Mesendoderm (in vitro differentiated cells): ENCODE measurements around the gene IRF2.

ENCODE experiments used
- DNase-seq: peaks from one replicate; pipeline ENCODE4 v3.0.0; 2013
- H2AK5ac ChIP-seq: 2 replicates; pipeline ENCODE4 v1.6.1; 2013; ENCODE audit warnings: low read length, inconsistent platforms
- H2BK120ac ChIP-seq: 2 replicates; pipeline ENCODE4 v1.6.1; 2013; ENCODE audit warnings: low read depth, mild to moderate bottlenecking, low read length, moderate library complexity, mixed read lengths
- H2BK15ac ChIP-seq: replicated peaks from 2 replicates; pipeline ENCODE4 v1.6.1; 2013; ENCODE audit warnings: low read depth, mild to moderate bottlenecking, moderate library complexity
- H2BK5ac ChIP-seq: 2 replicates; pipeline ENCODE4 v1.6.1; 2013; ENCODE audit warnings: low read length, inconsistent platforms
- H3K18ac ChIP-seq: 2 replicates; pipeline ENCODE4 v1.6.1; 2013; ENCODE audit warnings: mild to moderate bottlenecking, low read length, mixed read lengths
- H3K23ac ChIP-seq: one replicate; pipeline ENCODE4 v1.6.1; 2013; ENCODE audit warnings: low read length
- H3K27ac ChIP-seq: 2 replicates; pipeline ENCODE4 v1.5.1; 2013; ENCODE audit warnings: low read depth, mild to moderate bottlenecking, inconsistent platforms, low read length, moderate library complexity
- H3K27me3 ChIP-seq: 2 replicates; pipeline ENCODE4 v1.6.1; 2013; ENCODE audit warnings: low read length, control low read depth, mild to moderate bottlenecking, inconsistent platforms; ENCODE audit not compliant: insufficient read depth, poor library complexity
- H3K36me3 ChIP-seq: 2 replicates; pipeline ENCODE4 v1.6.1; 2013; ENCODE audit warnings: low read length, inconsistent platforms; ENCODE audit not compliant: control insufficient read depth, insufficient read depth
- H3K4ac ChIP-seq: one replicate; pipeline ENCODE4 v1.6.1; 2013; ENCODE audit warnings: low read depth, mild to moderate bottlenecking, low read length, moderate library complexity
- H3K4me1 ChIP-seq: 2 replicates; pipeline ENCODE4 v1.6.1; 2013; ENCODE audit warnings: low read depth, low read length, inconsistent platforms; ENCODE audit not compliant: control insufficient read depth
- H3K4me2 ChIP-seq: 2 replicates; pipeline ENCODE4 v1.6.1; 2013; ENCODE audit warnings: low read length
- H3K4me3 ChIP-seq: 2 replicates; pipeline ENCODE4 v1.5.1; 2013; ENCODE audit warnings: mild to moderate bottlenecking, low read length
- H3K56ac ChIP-seq: one replicate; pipeline ENCODE4 v1.6.1; 2013; ENCODE audit warnings: low read length
- H3K79me1 ChIP-seq: 2 replicates; pipeline ENCODE4 v1.6.1; 2013; ENCODE audit warnings: low read length, inconsistent platforms
- H3K79me2 ChIP-seq: 2 replicates; pipeline ENCODE4 v1.6.1; 2013; ENCODE audit warnings: mild to moderate bottlenecking, low read length; ENCODE audit not compliant: control insufficient read depth, insufficient read depth
- H3K9ac ChIP-seq: 2 replicates; pipeline ENCODE4 v1.6.1; 2013; ENCODE audit warnings: low read length, inconsistent platforms
- H4K5ac ChIP-seq: one replicate; pipeline ENCODE4 v1.6.1; 2013; ENCODE audit warnings: low read length
- H4K8ac ChIP-seq: one replicate; pipeline ENCODE4 v1.6.1; 2013; ENCODE audit warnings: low read depth, mild to moderate bottlenecking, control low read depth, low read length, moderate library complexity
- WGBS: extraction: QIAGEN DNeasy Blood & Tissue Kit; methylation state at CpG from one replicate; pipeline ENCODE4 v1.1.7; 2013; ENCODE audit warnings: low lambda C conversion rate, missing lambda C conversion rate; ENCODE audit not compliant: insufficient coverage; ENCODE audit errors: extremely low coverage; 5-methylcytosine and 5-hydroxymethylcytosine counted together

The IRF2 gene

DNA sequence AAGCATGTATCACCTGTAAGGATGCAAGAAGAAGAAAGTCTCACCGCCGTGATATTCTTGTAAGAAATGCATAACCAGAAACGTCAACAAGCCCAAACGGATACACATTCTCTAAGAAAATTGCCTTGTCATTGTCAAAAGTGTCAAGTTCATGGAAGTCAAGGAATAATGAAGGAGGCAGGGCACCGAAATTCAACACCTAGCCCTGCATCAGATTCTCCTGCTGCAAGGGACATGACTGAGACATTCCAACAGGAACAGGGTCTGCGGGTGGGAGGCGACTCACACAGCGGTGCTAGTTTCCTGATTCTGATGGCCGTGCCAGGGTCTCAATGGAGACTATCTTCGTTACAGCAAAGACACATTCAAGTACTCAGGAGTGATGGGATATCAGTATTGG, 26.7 kb downstream of the IRF2 start:
- Histone ChIP-seq H4K8ac (no peak overlapping the region), H3K56ac (no peak overlapping the region), H2BK15ac (no peak overlapping the region), H3K79me1 (peaks cover 3% of the 10 kb centered on the region), H3K9ac (no peak overlapping the region), H3K23ac (no peak overlapping the region), H4K5ac (no peak overlapping the region), H3K4me1 (peaks cover 9% of the 10 kb centered on the region), H3K27ac (no peak overlapping the region), H3K18ac (no peak overlapping the region), H3K4me2 (no peak overlapping the region), H2BK5ac (no peak overlapping the region), H2BK120ac (no peak overlapping the region), H3K36me3 (no peaks in the 10 kb centered on the region), H2AK5ac (no peak overlapping the region), H3K4ac (no peak overlapping the region), H3K79me2 (peaks cover 3% of the 10 kb centered on the region), H3K4me3 (no peak overlapping the region), H3K27me3 (no peaks in the 10 kb centered on the region)
- DNase-seq, result peak; percentile 93
- WGBS, result no CpG with 5 or more reads among the region's 10 CpGs

DNA sequence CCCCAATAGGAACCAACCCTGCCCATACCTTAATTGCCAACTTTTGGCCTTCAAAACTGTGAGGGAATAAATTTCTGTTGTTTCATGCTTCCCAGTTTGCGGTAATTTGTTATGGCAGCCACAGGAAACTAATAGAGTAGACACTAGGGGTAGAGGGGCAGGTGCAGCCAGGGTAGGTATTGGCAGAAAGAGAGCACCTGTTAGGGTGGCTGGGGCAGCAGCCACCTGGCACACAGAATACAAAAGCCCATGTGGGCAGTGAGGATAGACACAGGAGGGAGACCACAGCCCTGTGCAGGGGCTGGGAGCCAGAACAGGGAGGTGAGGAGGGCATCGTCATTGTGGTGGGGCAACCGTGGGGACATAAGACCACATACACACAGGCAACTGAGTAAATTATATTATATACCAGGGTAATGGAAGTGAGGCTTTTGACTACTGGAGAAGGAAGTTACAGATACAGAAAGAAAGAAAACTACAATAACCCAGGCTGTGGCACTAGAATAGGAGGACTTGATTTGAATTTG, 28.2 kb downstream of the IRF2 start:
- Histone ChIP-seq H4K8ac (no peak overlapping the region), H2BK15ac (no peak overlapping the region), H3K9ac (no peak overlapping the region), H3K79me2 (peaks cover 3% of the 10 kb centered on the region), H3K4ac (no peak overlapping the region), H3K4me3 (no peak overlapping the region), H3K27me3 (no peaks in the 10 kb centered on the region), H3K36me3 (no peaks in the 10 kb centered on the region), H2BK120ac (no peak overlapping the region), H3K56ac (no peak overlapping the region), H3K4me2 (no peak overlapping the region), H3K79me1 (peaks cover 7% of the 10 kb centered on the region), H2BK5ac (no peak overlapping the region), H2AK5ac (no peak overlapping the region), H4K5ac (no peak overlapping the region), H3K27ac (no peak overlapping the region), H3K4me1 (peaks cover 12% of the 10 kb centered on the region), H3K18ac (no peak overlapping the region), H3K23ac (no peak overlapping the region)
- no peak for DNase-seq
- no CpG with 5 or more reads among the region's 3 CpGs for WGBS

DNA sequence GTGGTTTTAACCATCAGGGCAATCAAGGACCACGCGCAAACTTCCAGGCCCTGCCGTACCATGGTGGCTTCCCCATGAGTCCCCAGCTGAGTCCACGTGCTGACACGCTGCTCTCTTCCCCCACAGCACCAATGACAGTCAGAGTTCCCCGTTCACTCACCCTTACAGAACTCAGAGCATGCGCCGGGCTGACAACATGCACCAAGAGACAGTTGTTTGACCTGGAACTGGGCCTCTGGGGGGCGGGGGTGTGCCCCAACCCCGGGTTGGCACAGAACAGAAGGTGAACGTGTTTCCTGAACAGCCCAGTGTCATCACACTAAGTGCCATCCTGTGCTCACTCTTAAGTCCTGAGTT, 29.4 kb downstream of the IRF2 start:
- Histone ChIP-seq H3K18ac (no peak overlapping the region), H2AK5ac (no peak overlapping the region), H3K79me2 (peaks cover 3% of the 10 kb centered on the region), H3K9ac (no peak overlapping the region), H3K36me3 (no peaks in the 10 kb centered on the region), H4K5ac (no peak overlapping the region), H3K4me2 (no peak overlapping the region), H3K4me3 (no peak overlapping the region), H4K8ac (no peak overlapping the region), H2BK120ac (no peak overlapping the region), H3K23ac (no peak overlapping the region), H2BK15ac (no peak overlapping the region), H3K4ac (no peak overlapping the region), H3K79me1 (peaks cover 9% of the 10 kb centered on the region), H2BK5ac (no peak overlapping the region), H3K27ac (no peak overlapping the region), H3K56ac (no peak overlapping the region), H3K4me1 (peaks cover 12% of the 10 kb centered on the region), H3K27me3 (no peaks in the 10 kb centered on the region)
- no CpG with 5 or more reads among the region's 11 CpGs for WGBS
- DNase-seq, result no peak

DNA sequence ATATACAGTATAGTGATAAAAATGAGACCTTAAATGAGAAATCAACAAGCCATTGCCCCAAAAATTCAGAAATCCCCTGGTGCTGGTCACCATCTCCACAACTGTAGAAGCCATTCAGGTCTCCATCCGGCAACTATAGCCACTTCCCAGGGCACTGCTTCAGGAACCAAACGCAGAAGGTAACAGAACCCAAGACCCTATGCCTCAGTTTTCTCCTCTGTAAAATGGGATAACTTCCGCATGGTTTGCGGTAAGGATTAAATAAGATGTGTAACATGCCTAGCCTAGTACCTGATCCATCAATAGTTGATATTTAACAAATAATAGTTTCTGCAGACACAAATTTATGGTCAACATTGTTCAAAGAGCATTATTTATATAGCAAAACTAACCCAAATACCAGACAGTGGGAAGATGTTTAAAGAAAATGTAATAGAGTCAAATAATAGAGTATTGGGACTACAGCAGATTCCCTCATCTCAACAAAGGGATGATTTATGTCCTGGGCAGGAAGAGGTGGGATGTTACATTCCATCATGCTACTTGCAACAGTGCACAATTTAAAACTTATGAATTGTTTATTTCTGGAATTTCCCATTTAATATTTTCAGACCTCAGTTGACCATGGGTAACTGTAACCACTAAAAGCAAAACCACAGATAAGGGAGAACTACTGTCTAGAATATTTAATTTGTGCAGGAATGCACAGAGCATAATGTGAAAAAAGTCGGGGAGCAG, 30.0 kb downstream of the IRF2 start:
- no peak overlapping the region for H2AK5ac ChIP-seq
- no peak overlapping the region for H3K18ac ChIP-seq
- no peak overlapping the region for H3K23ac ChIP-seq
- no peaks in the 10 kb centered on the region for H3K36me3 ChIP-seq
- no peak overlapping the region for H2BK15ac ChIP-seq
- H3K4me2 ChIP-seq, result no peak overlapping the region
- WGBS, result no CpG with 5 or more reads among the region's 5 CpGs
- H3K79me1 ChIP-seq, result peaks cover 9% of the 10 kb centered on the region
- H3K4me3 ChIP-seq, result no peak overlapping the region
- H3K9ac ChIP-seq, result no peak overlapping the region
- no peak overlapping the region for H2BK5ac ChIP-seq
- H3K56ac ChIP-seq, result no peak overlapping the region
- H3K79me2 ChIP-seq, result peaks cover 3% of the 10 kb centered on the region
- H3K27me3 ChIP-seq, result no peaks in the 10 kb centered on the region
- H3K4ac ChIP-seq, result no peak overlapping the region
- DNase-seq, result no peak
- no peak overlapping the region for H4K8ac ChIP-seq
- H3K27ac ChIP-seq, result no peak overlapping the region
- H4K5ac ChIP-seq, result no peak overlapping the region
- no peak overlapping the region for H2BK120ac ChIP-seq
- H3K4me1 ChIP-seq, result peaks cover 12% of the 10 kb centered on the region

DNA sequence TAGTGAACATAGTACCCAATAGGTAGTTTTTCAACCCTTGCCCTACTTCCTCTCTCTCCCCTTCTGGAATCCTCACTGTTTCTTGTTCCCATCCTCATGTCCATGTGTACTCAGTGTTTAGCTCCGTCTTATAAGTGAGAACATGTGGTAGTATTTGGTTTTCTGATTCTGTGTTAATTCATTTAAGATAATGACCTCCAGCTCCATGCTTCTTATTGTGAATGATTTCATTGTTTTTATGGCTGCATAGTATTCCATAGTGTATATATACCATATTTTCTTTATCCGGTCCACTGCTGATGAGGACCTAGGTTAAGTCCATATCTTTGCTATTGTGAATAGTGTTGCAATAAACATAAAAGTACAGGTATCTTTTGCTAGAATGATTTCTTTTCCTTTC, 31.0 kb downstream of the IRF2 start:
- Histone ChIP-seq H3K4me2 (no peak overlapping the region), H2BK120ac (no peak overlapping the region), H3K4me3 (no peak overlapping the region), H2AK5ac (no peak overlapping the region), H3K27ac (no peak overlapping the region), H3K36me3 (no peaks in the 10 kb centered on the region), H2BK15ac (no peak overlapping the region), H2BK5ac (no peak overlapping the region), H4K5ac (no peak overlapping the region), H3K79me2 (peaks cover 3% of the 10 kb centered on the region), H3K4me1 (peaks cover 7% of the 10 kb centered on the region), H4K8ac (no peak overlapping the region), H3K27me3 (no peaks in the 10 kb centered on the region), H3K56ac (peak overlapping the region; percentile 10), H3K79me1 (peaks cover 9% of the 10 kb centered on the region), H3K9ac (no peak overlapping the region), H3K23ac (no peak overlapping the region), H3K18ac (no peak overlapping the region), H3K4ac (no peak overlapping the region)
- no CpG with 5 or more reads among the region's 2 CpGs for WGBS
- DNase-seq, result no peak

DNA sequence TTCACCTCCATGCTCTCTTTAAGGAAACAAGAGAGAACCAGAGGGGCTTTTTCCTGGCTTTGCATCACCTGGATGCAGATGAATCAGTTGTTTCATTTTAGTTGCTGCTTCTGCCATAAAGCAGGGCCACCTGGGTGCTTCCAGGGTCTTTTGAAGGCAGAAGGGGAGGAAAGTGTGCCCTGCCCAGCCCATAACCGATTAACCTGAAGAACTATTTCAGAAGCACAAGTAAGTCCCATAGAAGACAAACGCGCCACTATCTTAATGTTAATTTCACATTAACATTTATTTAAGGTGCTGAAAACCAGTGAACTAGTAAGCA, 32.1 kb downstream of the IRF2 start:
- no peak for DNase-seq
- no peaks in the 10 kb centered on the region for H3K27me3 ChIP-seq
- no peaks in the 10 kb centered on the region for H3K36me3 ChIP-seq
- H4K5ac ChIP-seq, result no peak overlapping the region
- H4K8ac ChIP-seq, result no peak overlapping the region
- H3K56ac ChIP-seq, result no peak overlapping the region
- peak overlapping the region; percentile 61 for H3K18ac ChIP-seq
- H2BK5ac ChIP-seq, result no peak overlapping the region
- H3K4me2 ChIP-seq, result no peak overlapping the region
- no peak overlapping the region for H3K27ac ChIP-seq
- peaks cover 3% of the 10 kb centered on the region for H3K4me1 ChIP-seq
- peaks cover 3% of the 10 kb centered on the region for H3K79me2 ChIP-seq
- WGBS, result no CpG with 5 or more reads among the region's 3 CpGs
- no peak overlapping the region for H3K23ac ChIP-seq
- peaks cover 9% of the 10 kb centered on the region for H3K79me1 ChIP-seq
- H2BK15ac ChIP-seq, result no peak overlapping the region
- no peak overlapping the region for H3K4me3 ChIP-seq
- H3K9ac ChIP-seq, result no peak overlapping the region
- no peak overlapping the region for H2AK5ac ChIP-seq
- no peak overlapping the region for H3K4ac ChIP-seq
- no peak overlapping the region for H2BK120ac ChIP-seq
